Raji (cell line): Measurements from ENCODE around the gene HSPA6.
"Not testable (repeated sequence)": the region's sequence is repeated elsewhere in the genome, so short reads cannot be mapped to it uniquely, and the experiment has no call there.

ENCODE experiments used
- POLR2A ChIP-seq: IDR thresholded peaks from 2 replicates; pipeline ENCODE4 v1.6.1; 2011; ENCODE audit warnings: low read depth, low read length, control low read depth; ENCODE audit not compliant: insufficient read depth

HSPA6 gene

DNA sequence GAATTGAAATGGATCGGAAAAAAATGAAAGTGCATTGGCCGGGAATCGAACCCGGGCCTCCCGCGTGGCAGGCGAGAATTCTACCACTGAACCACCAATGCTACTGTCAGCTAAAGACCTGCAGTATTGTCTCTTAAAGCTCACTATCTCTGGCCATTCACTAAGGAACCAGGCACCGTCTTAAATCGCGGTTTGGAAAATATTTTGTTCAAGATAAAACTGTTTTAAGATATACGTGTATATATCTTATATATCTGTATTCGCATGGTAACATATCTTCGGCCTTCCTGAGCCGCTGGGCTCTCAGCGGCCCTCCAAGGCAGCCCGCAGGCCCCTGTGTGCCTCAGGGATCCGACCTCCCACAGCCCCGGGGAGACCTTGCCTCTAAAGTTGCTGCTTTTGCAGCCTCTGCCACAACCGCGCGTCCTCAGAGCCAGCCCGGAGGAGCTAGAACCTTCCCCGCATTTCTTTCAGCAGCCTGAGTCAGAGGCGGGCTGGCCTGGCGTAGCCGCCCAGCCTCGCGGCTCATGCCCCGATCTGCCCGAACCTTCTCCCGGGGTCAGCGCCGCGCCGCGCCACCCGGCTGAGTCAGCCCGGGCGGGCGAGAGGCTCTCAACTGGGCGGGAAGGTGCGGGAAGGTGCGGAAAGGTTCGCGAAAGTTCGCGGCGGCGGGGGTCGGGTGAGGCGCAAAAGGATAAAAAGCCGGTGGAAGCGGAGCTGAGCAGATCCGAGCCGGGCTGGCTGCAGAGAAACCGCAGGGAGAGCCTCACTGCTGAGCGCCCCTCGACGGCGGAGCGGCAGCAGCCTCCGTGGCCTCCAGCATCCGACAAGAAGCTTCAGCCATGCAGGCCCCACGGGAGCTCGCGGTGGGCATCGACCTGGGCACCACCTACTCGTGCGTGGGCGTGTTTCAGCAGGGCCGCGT is at the start of gene HSPA6:
TSS of gene HSPA6 (plus strand) at position 724 of the 925 bp plus-strand sequence. CDS start at position 843, 119 bp downstream.
- not testable (repeated sequence) for TF ChIP-seq POLR2A

GRCh38 chr1:161478985-161479384 is 45.4 kb upstream of the HSPA6 start:
- no peak for TF ChIP-seq POLR2A

DNA sequence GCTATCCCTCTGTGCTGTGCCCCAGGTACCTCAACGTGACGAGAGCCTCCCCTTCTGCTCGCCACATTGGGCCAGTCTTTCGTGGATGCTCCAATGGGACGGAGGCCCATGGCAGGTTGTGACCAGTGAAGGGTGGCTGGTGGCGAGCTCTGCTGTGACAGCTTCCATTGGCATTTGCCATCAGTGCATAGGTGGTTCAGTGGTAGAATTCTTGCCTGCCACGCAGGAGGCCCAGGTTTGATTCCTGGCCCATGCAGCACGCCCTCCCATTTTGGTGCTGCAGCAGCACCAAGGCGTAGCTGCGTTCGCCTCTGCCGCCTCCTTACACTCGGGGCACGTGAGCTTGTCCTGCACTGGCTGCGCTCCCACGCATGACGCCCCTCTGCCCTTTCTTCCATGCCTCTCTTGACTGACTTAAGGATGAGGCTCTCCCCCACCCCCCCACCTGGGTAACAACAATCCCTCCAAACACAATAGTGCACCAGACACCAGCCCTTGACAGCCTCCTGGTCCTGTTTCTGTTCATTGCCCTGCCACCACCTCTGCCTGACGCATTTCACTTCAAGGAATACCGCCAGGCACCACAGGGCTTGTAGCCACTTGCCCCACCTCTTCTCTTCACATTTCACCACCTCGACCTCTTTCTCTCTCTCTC is 43.8 kb upstream of the HSPA6 start:
- TF ChIP-seq POLR2A, result no peak

GRCh38 chr1:161481624-161482392 is 42.5 kb upstream of the HSPA6 start:
- no peak for TF ChIP-seq POLR2A

- no peak for TF ChIP-seq POLR2A
Observed at GRCh38 chr1:161482610-161483009, 41.7 kb upstream of the HSPA6 start.

- no peak for TF ChIP-seq POLR2A
Observed at GRCh38 chr1:161483361-161483760, 41.0 kb upstream of the HSPA6 start.

- TF ChIP-seq POLR2A, result no peak
Observed at GRCh38 chr1:161484613-161485012, 39.7 kb upstream of the HSPA6 start.

GRCh38 chr1:161486806-161487741 is 37.3 kb upstream of the HSPA6 start:
- no peak for TF ChIP-seq POLR2A

GRCh38 chr1:161491472-161491871 is 32.9 kb upstream of the HSPA6 start:
- no peak for TF ChIP-seq POLR2A

GRCh38 chr1:161492827-161493226 is 31.5 kb upstream of the HSPA6 start:
- TF ChIP-seq POLR2A, result no peak

- no peak for TF ChIP-seq POLR2A
Observed at GRCh38 chr1:161494091-161494735, 30.1 kb upstream of the HSPA6 start.

- no peak for TF ChIP-seq POLR2A
Observed at GRCh38 chr1:161495490-161495889, 28.9 kb upstream of the HSPA6 start.

DNA sequence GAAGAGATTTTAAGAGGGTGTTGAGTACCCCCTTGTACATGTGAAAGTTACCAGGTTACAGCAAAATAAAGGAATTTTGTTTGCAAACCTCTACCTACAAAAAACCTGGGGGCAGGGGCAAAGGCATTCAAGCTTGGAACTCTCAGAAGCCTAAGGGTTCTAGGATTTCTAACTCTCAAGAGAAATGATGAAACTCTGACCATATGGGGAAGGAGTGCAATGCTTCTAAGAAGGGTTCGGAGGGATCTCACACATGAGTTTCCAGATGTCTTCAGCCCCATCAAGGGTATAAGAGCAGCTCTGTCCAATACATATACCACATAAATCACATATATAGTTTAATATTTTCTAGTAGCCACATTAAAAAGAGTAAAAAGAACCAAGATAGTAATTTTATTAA is 26.4 kb upstream of the HSPA6 start:
- no peak for TF ChIP-seq POLR2A

DNA sequence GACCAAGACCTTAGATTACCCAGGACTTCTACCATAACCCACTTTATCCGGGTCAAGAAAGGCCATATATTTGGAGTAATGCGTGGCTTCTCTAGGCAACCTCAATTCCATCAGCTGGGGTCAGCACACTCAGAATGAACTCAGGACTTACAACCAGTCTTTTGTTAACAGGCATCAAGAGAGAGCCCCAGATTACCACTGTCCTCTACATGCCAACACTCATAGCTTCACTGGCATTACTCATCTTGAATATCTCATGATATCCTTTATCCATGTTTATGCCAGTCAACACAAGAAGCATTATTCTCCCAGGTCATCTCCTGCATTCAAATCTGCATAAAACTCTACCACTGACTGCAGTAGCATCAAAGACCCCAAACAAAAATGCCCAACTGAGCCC is 25.7 kb upstream of the HSPA6 start:
- TF ChIP-seq POLR2A, result no peak
